GM10266 (cell line): ENCODE results near the gene MRPL50.

Source experiments
- DNase-seq: peaks from one replicate; pipeline ENCODE4 v3.0.0; 2012; ENCODE audit errors: extremely low spot score
- TF ChIP-seq, protein P1 (sequence below): IDR thresholded peaks from 2 replicates; pipeline ENCODE4 v1.5.1; 2012; ENCODE audit warnings: mild to moderate bottlenecking, low read depth; ENCODE audit not compliant: control insufficient read depth, insufficient read depth; ENCODE audit errors: missing control alignments

Gene MRPL50

DNA sequence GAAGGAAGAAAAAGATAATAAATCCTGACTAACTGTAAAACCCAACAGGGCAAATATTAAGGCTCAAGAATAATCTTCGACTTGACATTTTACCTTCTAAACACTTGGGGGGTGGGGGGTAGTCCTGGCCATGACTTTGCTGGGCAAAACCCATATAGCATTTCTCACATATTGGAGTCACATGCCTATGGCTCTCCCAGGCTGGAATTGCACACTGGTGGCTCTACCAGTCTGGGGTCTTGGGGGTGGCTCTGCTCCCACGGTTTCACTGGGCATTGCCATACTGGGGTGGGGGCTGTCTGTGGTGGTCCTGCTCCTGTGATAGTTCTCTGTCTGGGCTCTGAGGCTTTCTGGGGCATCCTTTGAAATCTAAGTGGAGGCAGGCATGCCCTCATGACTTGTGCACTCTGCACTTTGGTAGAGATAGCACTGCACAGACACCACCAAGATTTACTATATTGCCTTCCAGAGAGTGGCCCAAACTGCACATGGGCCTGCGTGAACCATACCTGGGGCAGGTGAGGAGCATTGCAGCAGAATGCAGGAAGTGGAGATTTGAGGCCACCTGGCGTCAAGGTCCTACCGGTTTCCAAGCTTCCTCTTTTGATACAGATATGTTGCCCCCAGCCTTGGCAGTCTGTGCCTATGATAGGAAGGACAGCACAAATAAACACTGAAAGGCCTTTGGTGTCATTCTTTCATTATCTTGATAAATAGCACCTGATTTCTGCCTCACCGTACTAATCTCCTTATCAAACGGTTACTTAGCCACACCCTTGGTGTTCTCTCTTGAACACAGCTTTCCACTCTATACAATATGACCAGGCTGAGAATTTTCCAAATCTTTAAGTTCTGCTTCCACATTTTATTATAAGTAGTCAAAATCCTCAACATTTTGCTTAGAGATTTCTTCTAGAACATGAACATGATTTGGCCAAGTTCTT lies 43.4 kb downstream of the MRPL50 start:
- DNase-seq = no peak
- TF ChIP-seq, protein P1, sequence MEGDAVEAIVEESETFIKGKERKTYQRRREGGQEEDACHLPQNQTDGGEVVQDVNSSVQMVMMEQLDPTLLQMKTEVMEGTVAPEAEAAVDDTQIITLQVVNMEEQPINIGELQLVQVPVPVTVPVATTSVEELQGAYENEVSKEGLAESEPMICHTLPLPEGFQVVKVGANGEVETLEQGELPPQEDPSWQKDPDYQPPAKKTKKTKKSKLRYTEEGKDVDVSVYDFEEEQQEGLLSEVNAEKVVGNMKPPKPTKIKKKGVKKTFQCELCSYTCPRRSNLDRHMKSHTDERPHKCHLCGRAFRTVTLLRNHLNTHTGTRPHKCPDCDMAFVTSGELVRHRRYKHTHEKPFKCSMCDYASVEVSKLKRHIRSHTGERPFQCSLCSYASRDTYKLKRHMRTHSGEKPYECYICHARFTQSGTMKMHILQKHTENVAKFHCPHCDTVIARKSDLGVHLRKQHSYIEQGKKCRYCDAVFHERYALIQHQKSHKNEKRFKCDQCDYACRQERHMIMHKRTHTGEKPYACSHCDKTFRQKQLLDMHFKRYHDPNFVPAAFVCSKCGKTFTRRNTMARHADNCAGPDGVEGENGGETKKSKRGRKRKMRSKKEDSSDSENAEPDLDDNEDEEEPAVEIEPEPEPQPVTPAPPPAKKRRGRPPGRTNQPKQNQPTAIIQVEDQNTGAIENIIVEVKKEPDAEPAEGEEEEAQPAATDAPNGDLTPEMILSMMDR = no peak

GRCh38 chr9:101354143-101354764 lies 44.2 kb downstream of the MRPL50 start:
- TF ChIP-seq, protein P1 = no peak
- no peak for DNase-seq

- DNase-seq = no peak
- TF ChIP-seq, protein P1 = no peak
Observed at GRCh38 chr9:101353683-101354082, 44.7 kb downstream of the MRPL50 start.

GRCh38 chr9:101352892-101353463 lies 45.4 kb downstream of the MRPL50 start:
- TF ChIP-seq, protein P1 = no peak
- DNase-seq = no peak

- TF ChIP-seq, protein P1 = no peak
- no peak for DNase-seq
Observed at GRCh38 chr9:101350285-101350684, 48.1 kb downstream of the MRPL50 start.

- TF ChIP-seq, protein P1 = no peak
- DNase-seq = no peak
Observed at GRCh38 chr9:101342595-101342994, 55.8 kb downstream of the MRPL50 start.
